GM19463 (cell line): Measurements from ENCODE around the gene ATP6V1C2.

Experiments
- ATAC-seq: cut with Tn5 transposase; IDR thresholded peaks from one replicate; pipeline ENCODE4 v1.9.1; 2021; ENCODE audit warnings: mild to moderate bottlenecking, moderate library complexity; ENCODE audit not compliant: unreplicated experiment

Gene ATP6V1C2

DNA sequence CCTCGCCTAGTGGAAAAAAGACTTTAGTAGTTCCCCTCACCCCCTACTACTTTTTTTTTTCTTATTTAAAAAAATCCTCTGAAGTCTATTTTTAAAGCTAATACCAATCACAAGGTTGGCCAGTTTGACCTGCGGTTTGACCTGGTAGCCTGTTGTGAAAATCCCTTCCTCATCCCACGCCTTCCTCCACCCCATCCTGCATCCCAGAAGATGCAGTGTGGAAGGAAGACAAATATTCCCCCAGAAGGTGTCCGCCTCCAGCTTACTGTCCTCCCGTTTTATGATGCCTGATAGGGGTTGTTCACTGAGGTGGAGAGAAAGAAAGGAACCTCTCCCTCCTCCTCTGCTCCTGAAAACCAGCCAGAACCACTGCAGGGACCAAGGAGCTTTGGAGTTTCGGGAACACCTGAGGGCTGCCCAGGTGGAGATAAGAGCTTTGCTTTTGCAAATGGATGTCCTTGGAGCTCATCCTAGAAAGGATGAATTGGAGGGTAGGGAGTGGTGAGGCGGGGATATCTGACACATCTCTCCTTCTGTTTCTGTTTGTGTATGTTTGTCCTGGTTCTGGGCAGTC lies 909 bp downstream of the ATP6V1C2 start:
- no peak for ATAC-seq

DNA sequence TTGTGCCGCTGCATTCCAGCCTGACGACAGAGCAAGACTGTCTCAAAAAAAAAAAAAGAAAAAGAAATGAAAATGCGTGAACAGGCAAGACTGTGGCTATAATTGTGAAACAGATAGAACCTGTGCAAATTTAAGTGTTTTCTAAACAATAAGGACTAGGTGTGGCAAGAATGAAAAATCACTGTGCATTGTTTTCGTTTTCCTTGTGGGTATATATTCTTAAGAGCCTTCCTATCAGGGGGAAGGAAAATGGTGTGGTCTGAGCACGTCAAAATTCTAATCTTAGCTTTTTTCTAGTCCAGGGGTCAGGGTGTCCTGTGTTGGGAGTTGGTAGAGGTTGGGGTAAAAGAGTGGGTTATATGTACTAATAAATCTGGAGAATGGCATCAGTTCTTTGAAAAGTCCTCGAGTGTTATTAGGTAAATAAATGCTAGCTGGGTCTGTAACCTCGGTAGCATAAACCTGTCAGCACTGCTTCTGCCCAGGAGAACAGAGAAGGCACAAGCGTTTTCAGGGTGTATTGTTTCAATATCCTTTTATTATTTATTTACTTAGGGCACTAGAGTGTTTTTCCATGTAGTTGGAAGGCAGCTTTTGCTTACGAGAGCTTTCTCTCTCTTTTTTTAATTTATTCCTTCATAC lies 11.6 kb downstream of the ATP6V1C2 start:
- no peak for ATAC-seq

DNA sequence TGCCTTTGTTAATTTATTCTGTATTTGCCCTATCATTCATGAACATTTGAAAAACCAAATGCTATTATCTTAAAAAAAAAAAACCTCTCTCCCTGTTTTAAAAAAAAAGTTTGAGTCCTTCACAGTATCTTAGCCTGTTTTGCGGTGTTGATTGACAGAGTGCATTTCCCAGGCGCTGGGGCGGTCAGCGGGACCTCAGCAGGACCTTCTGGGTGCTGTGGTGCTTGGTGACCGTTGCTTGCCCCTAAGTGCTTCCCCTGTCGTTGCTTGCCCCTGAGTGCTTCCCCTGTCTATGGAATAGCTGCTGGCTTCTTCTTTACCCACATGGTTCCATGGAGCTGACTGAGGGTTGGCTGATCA lies 12.1 kb downstream of the ATP6V1C2 start:
- no peak for ATAC-seq

GRCh38 chr2:10733980-10734379 lies 12.6 kb downstream of the ATP6V1C2 start:
- ATAC-seq, result no peak

GRCh38 chr2:10738192-10738591 lies 16.8 kb downstream of the ATP6V1C2 start:
- no peak for ATAC-seq

DNA sequence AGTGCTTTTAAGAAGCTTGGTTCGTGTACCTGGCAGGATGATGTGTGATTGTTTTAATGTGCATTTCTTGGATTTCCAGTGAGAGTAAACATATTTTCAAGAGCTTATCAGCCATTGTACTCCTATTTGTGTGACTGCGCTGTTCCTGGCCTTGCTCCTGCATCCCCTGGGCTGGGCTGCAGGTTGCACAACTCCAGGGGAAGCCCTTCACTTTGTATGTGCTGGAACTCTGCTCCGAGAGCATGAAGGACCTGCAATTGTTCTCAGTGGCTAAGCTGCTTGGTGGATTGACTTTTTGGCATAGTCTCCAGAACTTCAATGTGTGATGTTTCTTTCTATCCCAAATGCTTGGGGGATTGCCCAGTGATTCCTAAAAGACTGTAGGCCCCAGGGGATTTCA lies 18.8 kb downstream of the ATP6V1C2 start:
- ATAC-seq, result no peak

DNA sequence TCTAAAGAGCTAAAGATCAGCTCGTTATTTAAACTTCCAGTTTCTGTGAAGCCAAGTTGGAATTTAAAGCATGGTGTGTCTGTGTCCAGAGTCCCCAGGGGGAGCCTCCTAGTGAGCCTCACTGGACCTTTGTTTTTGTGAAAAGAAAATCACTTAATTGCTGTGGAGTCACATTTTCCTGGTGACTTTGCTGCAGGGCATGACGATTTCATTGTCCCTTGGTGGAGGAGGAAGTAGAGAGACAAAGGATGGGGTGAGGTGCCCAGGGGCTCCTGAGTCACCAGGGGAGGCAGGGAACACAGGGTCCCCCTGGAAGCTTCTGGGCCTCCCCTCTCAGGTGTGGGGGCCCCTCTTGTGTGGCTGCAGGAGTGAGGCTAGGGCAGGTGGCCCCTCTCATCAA lies 19.7 kb downstream of the ATP6V1C2 start:
- ATAC-seq, result no peak

GRCh38 chr2:10742666-10743065 lies 21.2 kb downstream of the ATP6V1C2 start:
- ATAC-seq, result no peak

- ATAC-seq, result no peak
Measured at GRCh38 chr2:10750610-10751009, 29.2 kb downstream of the ATP6V1C2 start.

GRCh38 chr2:10752236-10752635 lies 30.8 kb downstream of the ATP6V1C2 start:
- ATAC-seq, result no peak

GRCh38 chr2:10753156-10753555 lies 31.7 kb downstream of the ATP6V1C2 start:
- ATAC-seq, result no peak

GRCh38 chr2:10753876-10754275 lies 32.4 kb downstream of the ATP6V1C2 start:
- ATAC-seq, result no peak

- no peak for ATAC-seq
Measured at GRCh38 chr2:10755621-10756020, 34.2 kb downstream of the ATP6V1C2 start.

- ATAC-seq, result no peak
Measured at GRCh38 chr2:10757814-10758286, 36.4 kb downstream of the ATP6V1C2 start.

DNA sequence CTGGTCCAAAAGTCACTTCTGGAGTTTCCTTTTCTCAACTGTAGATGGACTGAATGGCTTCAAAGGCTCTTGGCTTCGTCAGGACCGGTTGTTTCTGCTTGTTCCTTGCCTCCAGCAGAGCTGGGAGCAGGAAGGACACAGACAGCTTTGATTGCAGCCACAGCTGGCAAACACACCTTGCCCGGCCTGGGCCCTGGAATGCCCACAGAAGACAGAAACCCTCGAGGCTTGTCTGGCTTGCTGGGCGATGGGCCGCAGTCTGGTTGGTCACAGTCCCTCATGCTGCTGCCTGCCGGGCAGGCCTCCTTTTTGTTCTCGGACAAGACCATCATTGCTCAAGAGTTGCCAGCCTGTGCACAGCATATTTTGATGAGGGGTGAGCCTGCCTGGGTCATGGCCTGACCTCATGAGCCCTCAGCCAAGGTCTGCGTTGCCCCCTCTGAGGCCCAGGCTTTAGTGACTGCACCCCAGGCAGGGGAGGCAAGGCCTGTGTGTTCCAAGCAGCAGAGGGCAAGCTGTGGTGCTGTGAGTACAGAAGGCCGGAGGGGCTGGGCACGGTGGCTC lies 37.8 kb downstream of the ATP6V1C2 start:
- ATAC-seq, result no peak

DNA sequence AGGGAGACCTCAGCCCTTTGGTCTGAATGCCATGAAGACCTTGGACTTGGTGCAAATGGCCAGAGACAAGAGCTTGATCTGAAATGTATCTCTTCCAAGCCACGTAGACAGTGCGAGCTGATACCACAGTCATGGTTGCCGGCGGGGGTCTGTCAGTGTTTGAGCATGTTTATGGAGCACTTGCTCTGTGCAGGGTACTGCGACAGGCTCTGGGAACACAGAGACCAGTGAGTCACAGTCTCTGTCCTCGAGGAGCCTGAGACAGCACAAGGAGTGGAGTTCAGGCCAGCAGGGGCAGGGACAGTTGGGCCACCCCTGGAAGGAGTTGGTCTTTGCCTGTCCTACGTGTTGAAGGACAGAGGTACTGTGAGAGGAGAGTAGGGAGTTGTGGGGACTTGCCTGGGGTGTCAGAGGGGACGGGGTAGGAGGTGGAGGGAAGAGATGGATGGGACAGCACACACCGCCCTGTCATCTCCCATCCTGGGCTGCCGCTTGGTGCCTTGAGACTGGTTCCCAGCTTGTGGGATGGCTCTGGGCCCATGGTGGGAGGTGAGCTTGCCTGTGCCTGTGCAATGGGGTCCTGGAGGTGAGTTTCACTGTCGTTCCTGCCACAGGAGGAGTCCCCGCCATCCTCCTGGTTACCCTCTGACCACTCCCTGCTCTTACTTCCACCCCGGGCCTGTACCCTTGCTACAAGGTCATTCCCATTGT lies 39.5 kb downstream of the ATP6V1C2 start:
- ATAC-seq, result no peak

DNA sequence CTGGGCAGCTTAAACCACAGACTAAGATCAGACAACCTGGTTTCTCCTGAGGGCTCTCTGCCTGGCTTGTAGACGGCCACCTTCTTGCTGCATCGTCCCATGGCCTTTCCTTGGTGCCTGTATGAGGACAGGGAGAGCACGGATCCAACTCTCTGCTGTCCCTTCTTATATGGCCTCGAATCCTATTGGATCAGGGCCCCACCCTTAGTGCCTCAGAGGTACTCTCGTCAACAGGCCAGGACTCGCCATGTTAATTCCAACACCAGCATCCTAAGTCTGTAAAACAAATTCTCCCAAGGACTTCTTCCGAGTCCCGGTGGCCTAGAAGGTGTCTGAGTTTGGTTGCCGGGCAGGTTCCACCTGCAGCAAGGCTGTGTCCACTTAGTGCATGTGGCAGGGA lies 40.2 kb downstream of the ATP6V1C2 start:
- no peak for ATAC-seq

- ATAC-seq, result no peak
Measured at GRCh38 chr2:10762651-10763460, 41.4 kb downstream of the ATP6V1C2 start.

DNA sequence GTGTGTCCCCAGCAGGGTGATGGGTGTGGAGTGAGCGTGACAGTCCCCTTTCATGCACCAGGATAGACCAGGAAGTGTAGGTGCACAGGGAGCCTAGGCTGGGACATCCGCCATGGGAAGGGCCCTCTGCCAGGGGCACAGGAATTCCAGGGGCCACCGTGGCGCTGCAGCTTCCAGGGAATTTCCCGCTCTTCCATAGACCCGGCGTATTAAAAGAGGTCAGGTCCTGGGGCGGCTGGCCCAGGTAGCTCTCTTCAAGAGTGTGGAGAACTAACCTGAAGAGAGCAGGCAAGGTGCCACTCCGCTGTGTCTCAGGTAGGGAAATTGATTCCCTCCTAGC lies 42.0 kb downstream of the ATP6V1C2 start:
- ATAC-seq, result no peak

- ATAC-seq, result no peak
Measured at GRCh38 chr2:10764096-10764785, 42.8 kb downstream of the ATP6V1C2 start.

DNA sequence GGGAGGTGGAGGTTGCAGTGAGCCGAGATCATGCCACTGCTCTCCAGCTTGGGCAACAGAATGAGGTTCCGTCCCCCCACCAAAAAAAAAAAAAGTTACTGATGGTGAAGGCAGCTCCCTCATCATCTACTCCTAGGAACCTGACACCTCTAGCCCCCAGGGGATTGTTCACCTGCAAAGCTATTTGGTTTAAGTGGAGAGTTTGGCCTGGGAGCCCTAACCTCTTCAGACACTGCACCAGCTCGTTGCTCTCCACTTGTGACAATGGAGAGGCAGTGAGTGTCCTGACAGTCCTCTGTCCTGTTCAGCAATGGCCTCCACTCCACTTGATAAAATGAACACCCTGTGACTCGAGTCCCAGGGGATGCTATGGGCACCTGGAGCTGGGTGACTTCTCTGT lies 43.5 kb downstream of the ATP6V1C2 start:
- no peak for ATAC-seq
